GM21515 (cell line): ENCODE data around the gene R3HDML.

Experiments used
- ATAC-seq: cut with Tn5 transposase; IDR thresholded peaks from one replicate; pipeline ENCODE4 v1.9.1; 2021; ENCODE audit not compliant: unreplicated experiment

Gene R3HDML

DNA sequence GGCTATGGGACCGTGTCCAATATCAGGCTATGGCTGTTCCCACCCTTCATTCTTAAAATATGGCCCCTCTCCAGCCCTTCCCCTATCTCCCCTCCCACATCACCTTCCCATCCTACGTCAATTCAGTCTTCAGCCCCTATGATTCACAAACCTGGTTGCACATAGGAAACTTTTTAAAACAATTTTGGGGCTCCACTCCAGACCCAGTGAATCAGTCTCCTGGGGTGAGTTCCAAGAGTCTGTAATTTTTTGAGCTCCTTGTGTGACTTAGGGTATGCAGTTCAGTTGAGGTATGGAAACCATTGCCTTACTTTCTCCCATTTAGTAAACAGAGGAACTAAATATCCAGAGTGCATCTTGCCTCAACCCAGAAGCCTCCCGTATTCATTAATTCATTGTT, 24.2 kb downstream of the R3HDML start:
- no peak for ATAC-seq

GRCh38 chr20:44362466-44362940, 25.7 kb downstream of the R3HDML start:
- no peak for ATAC-seq

- no peak for ATAC-seq
Observed at GRCh38 chr20:44364068-44364467, 27.2 kb downstream of the R3HDML start.

GRCh38 chr20:44364780-44365179, 27.9 kb downstream of the R3HDML start:
- no peak for ATAC-seq

DNA sequence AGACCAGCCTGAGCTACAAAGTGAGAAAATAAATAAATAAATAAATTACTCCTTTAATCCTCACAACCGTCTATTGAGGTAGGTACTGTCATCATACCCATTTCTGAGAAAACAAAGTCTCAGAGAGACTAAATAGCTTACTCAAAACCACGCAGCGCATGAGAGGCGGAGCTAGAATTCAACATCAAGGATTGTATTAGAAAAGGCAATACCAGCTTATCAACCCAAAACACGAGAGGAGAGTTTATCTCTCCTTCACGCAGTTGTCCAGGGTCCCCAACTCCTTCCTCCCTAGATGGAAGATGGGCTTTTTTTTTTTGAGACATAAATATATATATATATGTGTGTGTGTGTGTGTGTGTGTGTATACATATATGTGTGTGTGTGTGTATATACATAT, 30.9 kb downstream of the R3HDML start:
- ATAC-seq, result no peak

DNA sequence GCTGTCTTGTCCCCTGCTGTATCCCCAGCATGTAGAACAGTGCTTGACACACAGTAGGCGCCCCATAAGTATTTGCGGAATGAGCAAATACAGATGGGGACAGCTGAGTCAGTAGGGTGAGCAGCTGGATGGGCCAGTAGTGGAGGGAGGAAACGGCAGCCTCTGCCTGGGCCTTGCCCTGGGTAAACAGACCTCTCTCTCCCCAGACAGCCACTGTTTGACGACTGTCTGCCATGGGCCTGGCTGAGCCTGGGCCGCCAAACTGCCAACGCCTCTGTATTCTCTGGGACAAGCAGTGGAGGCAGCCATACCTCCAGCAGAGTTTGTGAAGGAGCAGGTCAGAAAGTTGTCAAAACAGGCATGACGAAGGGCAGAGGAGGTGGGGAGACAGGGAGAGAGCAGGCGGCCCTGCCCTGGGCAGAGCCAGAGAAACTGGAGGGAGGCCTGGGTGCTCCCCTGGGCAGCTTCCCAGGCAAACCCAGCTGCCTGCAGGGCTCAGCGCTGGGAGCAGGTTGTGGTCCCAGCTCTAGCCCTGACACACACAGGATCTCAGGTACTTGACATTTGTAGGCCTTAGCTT, 33.9 kb downstream of the R3HDML start:
- no peak for ATAC-seq

GRCh38 chr20:44382641-44383040, 45.8 kb downstream of the R3HDML start:
- ATAC-seq, result no peak

DNA sequence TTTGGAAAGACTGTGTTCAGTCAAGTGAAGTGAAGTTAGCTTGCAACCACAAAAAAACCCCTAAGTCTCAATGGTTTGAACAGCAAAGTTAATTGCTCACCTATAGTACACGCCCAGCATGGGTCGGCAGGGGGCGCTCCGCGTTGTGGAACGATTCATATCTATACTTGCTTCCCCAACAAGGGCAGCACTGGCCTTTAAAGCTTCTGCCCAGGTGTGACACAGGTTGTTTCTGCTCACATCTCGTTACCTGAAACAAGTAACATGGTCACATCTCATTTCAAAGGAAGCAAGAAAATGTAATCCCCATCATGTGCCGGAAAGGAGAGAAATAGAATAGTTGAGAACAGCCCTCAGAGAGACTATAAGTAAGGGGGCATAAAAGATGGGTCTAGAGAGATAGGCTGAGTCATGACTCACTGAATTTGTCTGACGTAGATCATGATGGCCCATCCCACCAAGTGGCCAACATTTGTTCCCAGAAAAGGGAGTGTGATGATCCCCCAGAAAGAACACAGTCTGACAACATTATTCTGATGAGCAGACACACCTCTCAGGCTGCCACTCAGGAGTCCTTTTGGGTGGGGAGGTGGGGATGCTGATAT, 47.7 kb downstream of the R3HDML start:
- ATAC-seq, result no peak

DNA sequence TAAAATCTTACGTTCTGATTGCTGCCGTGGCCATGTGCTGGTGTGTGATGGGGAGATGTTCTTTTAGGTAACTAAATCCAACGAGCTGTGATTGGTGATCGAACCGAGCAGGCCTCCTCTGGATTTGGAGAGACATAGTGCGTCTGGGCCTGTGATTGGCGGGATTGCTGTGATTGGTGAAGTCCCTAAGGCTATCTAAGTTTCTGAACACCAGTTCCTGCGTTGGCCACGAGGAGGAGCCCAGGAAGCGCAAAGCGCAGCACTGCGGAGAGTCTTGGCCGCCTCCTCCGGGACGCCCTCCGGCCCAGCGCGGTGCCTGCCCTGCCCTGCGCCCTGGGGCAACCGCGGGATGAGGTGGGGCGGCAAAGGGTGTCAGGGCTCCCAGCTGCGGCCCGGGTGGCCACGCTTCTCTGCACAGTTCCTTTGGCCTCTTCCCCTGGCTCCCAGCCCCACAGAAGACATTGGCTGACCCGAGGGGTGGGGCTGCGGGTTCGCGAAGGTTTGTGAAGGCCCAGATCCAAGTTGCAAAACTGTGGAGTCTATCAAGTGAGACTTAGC, 51.7 kb downstream of the R3HDML start:
- no peak for ATAC-seq

GRCh38 chr20:44389871-44390270, 53.0 kb downstream of the R3HDML start:
- no peak for ATAC-seq

- no peak for ATAC-seq
Observed at GRCh38 chr20:44390280-44390679, 53.4 kb downstream of the R3HDML start.

DNA sequence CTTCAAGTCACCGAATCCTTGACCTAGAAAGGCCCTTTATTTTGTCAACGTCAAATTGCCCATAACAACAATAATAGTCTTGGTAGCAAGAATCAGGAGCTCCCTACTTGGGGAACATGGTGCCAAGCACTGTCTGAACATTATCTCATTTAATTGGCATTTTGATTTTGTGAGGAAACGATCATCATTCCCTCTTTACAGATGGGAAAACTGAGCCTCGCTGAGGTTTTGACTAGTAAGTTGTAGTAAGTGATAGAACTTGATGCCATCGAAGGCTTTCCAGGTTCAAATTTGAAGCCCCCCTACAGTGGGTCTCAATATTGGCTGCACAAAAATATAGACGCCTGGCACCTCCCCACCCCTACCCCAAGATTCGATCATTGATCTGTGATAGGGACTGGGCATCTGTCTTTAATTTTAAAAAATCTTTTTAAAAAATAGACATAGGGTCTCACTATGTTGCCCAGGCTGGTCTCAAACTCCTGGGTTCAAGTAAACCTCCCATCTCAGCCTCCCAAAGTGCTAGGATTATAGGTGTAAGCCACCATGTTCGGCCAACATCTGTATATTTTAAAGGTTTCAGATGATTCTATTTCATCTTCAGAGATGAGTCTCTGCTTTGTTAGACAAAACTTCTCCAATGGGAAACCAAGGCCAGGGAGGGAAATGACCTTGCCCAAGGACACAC, 55.4 kb downstream of the R3HDML start:
- ATAC-seq, result no peak

DNA sequence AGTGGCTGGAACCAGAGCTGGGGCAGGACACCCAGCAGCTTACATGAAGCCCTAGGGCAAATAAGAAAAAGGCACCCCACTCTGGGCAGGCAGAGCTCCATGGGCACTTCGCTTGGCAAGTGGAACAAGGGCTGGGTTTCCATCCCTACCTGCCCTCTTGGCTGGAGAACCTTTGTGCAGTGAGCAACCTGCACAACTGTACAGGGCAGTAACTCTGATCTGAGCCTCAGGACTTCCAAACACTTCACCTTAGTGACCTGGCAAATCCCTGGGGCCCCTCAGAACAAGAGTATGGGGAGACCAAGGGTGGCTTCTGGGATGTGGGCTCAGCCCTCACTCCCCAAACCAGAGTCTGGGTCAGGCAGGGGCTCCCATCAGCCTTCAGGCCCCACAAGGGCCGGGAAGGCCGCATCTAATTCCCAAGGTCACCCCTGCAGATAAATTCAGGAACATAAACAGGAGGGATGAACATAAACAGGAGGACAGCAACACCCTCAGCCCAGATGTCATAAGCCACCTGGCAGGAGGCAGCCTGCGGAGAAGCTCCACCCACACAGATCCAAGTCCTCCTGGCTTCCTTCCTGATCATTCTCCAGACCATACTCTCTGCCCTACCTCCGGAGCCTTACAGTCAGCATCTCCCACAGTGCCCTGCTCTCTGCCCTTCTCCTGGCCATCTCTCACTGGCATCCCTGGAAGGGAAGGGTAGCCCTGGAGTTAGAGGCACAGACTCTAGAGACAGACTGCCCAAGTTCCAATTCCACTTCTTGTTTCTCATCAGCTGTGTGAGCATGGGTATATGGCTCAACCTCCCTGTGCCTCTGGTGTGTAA, 56.1 kb downstream of the R3HDML start:
- ATAC-seq, result no peak

GRCh38 chr20:44393608-44394451, 57.0 kb downstream of the R3HDML start:
- ATAC-seq, result no peak

- ATAC-seq, result no peak
Observed at GRCh38 chr20:44394452-44394701, 57.5 kb downstream of the R3HDML start.

DNA sequence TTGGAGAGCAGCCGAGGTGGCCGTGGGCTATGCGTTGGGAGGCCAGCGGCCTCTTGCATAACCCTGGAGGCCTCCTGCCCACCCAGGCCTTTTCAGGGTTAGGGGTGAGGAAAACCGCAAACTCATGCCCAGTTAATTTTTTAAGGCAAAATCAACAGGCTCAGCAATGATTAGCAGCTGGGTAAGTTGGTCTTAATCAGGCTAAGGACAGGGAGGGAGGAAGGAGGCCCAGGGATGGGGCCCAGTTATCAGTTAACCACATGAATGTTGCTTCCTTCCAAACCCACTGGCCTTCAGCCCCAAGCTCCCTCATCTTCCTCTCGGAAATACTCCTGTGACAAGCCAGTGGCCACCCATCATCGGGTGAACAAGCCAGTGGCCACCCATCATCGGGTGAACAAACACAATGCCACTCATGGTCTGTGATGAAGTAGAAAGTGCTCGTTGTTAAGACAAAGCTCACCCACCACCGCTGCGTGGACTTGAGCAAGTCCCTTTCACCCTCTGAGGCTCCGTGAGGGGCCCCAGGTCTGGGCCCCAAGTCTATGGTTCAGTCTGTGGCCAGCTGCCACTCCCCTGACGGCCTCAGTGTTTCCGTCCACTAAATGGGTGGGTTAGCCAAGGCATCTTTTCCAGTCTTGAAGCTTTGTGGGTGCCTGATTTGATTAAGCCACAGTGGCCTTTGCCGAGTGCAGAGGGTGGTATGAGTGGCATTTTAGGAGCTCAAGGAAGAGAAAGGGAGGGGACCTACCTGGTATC, 58.0 kb downstream of the R3HDML start:
- no peak for ATAC-seq

DNA sequence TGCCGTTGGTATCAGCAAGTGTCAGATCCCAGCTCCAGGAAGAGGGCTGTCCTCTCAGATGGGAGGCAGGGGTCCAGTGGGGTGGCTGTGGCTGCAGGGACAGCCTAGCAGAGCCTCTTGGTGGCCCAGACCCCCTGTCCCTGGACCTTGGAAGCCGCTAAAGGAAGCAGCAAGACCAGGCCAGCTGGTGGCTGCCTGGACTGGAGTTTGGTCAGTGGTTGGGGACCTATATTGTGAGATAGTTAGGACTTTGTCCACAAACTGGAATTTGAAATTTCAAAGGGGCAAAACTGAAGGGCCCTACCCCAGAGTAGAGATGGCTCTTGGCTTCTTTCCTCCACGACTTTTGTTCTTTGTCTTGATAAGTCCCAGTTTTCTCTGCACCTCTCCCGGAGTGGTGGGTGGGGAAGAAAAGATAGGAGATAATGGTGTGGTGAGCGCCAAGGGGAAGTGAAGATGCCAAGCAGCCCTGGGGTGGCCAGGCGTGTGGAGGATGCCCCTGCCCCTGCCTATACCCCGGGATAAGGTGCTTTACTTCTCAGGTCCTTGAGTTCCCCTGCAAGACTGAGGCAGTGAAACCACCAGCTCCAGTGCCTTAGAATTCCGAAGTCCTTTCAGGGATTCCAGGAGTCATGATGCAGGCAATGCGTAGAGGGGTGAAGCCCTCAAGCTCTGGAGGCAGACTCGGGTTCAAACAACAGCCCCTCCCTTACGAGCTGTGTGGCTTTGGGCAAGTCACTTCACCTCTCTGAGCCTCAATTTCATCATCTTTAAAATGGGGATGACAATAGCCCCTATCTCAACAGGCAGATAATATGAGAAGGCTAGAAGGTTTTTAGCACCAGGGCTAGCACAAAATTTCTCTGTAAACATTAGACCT, 58.9 kb downstream of the R3HDML start:
- ATAC-seq, result no peak

DNA sequence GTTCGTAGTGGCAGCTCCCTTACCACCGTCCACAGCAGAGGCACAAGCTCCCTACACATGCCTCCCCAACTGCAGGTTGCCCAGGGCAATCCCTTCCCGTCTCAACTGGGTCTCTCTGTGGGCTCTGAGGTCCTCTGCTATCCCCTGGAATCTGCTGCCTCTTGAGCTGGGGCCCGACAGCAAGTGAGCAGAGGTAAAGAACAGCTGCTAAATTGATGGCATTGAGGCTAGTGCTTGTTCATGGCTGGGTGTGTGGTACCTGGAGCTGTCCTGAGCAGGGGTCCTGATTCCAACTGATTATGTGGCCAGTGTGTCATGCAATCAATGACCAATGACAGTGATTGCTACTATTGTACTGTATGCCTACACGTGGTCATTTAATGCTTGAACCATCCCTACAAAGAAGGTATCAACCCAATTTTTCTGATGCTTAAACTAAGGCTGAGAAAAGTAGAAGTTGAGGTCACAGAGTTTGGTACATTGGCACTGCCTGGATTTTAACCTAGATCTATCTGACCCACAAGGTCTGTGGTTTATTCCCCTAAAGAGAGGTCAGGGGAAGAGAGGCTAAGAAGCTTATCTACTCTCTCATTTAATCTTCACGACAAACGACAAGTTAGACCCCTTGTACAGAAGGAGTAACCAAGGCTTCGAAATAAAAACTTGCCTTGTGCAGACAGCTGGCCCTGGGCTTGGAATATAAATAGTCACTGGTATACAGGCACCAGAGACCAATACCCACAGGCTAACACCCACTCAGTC, 59.7 kb downstream of the R3HDML start:
- ATAC-seq, result no peak
